HepG2 (cell line): ENCODE results near the gene PRKAR2B. TPM values are rescaled to one million over a fixed set of nuclear protein-coding genes. Genes with fewer than 3 reads are reported as not detected.

Source experiments
- ATAC-seq: fragments of 200-7000 bp; cut with Tn5 transposase; 3 replicates; pipeline ENCODE4 v1.9.1; 2020; ENCODE audit warnings: mild to moderate bottlenecking, moderate library complexity
- BruUV-seq: library from RNA; stranded (reverse); fragments of 400-500 nt; replicated peaks from 2 replicates; lab custom pipeline; 2021; lab: Mats Ljungman, UMichigan
- CTCF ChIA-PET: fragments of 300-600 bp; formaldehyde crosslinking; extraction: SDS; loops from one replicate; lab custom pipeline; 2021; ENCODE audit warnings: low total read pairs, inconsistent platforms, low intra/inter-chr PET ratio; lab: Yijun Ruan, JAX
- POLR2A ChIA-PET: fragments of 350-600 bp; sonication (Branson Sonifier 250); formaldehyde crosslinking; loops from one replicate; lab custom pipeline; 2020; ENCODE audit warnings: antibody characterized with exemption, inconsistent platforms; lab: Yijun Ruan, JAX
- DNase-seq: peaks from one replicate; pipeline ENCODE4 v3.0.0-alpha.2; 2015; ENCODE audit warnings: low spot score
- FAIRE-seq: peaks from 3 replicates; lab custom pipeline; 2011; peaks lifted over from hg19 to GRCh38; lab: Jason Lieb, UNC
- H2AFZ ChIP-seq: one replicate; pipeline ENCODE4 v1.6.1; 2011; ENCODE audit warnings: low read length, inconsistent platforms
- H3K27ac ChIP-seq: fragments of 300-600 bp; 3 replicates; pipeline ENCODE4 v1.8.0; 2011; ENCODE audit warnings: mixed run types, mild to moderate bottlenecking, mixed read lengths, low read length, inconsistent platforms; ENCODE audit not compliant: insufficient read depth; ENCODE audit errors: extremely low read length
- H3K27me3 ChIP-seq, 2 experiments: fragments of 200-600 bp in 1 of 2; 2 replicates in 1 of 2; 3 replicates in 1 of 2; pipeline versions ENCODE4 v1.6.0 to v1.8.0; 2011; ENCODE audit warnings: low read length in 2 of 2, mild to moderate bottlenecking in 2 of 2, moderate library complexity in 2 of 2, inconsistent platforms in 1 of 2; ENCODE audit not compliant: insufficient read depth in 2 of 2, control insufficient read depth in 1 of 2
- H3K36me3 ChIP-seq, 2 experiments: fragments of 200-600 bp in 1 of 2; replicated peaks in 1 of 2; 2 replicates in 1 of 2; 3 replicates in 1 of 2; pipeline versions ENCODE4 v1.5.1 to v1.8.0; 2011; ENCODE audit warnings: low read length in 2 of 2, inconsistent platforms in 1 of 2; ENCODE audit not compliant: insufficient read depth in 2 of 2, control insufficient read depth in 1 of 2
- H3K4me1 ChIP-seq: 2 replicates; pipeline ENCODE4 v1.5.1; 2012; ENCODE audit warnings: low read length, inconsistent platforms; ENCODE audit not compliant: insufficient read depth
- H3K4me2 ChIP-seq: 2 replicates; pipeline ENCODE4 v1.6.0; 2011; ENCODE audit warnings: low read depth, low read length, inconsistent platforms
- H3K4me3 ChIP-seq, 3 experiments: fragments of 200-600 bp in 1 of 3; sonication (generic), shearing (Covaris generic) in 1 of 3; replicated peaks in 1 of 3; 2 replicates each; pipeline ENCODE4 v1.5.1; 2011 to 2016; ENCODE audit warnings: low read length in 3 of 3, inconsistent platforms in 2 of 3, low read depth in 2 of 3, mild to moderate bottlenecking in 2 of 3, control low read depth in 1 of 3, mixed read lengths in 1 of 3; ENCODE audit not compliant: insufficient read depth in 1 of 3
- H3K79me2 ChIP-seq: one replicate; pipeline ENCODE4 v1.6.1; 2011; ENCODE audit warnings: low read length, inconsistent platforms; ENCODE audit not compliant: insufficient read depth
- H3K9ac ChIP-seq: 2 replicates; pipeline ENCODE4 v1.6.0; 2011; ENCODE audit warnings: mild to moderate bottlenecking, low read depth, low read length, inconsistent platforms; ENCODE audit not compliant: insufficient read depth
- H3K9me3 ChIP-seq: 2 replicates; pipeline ENCODE4 v1.5.1; 2012; ENCODE audit warnings: mild to moderate bottlenecking, low read length
- H4K20me1 ChIP-seq: 2 replicates; pipeline ENCODE4 v1.6.0; 2011; ENCODE audit warnings: inconsistent platforms, mild to moderate bottlenecking, low read length, moderate library complexity; ENCODE audit not compliant: insufficient read depth
- HES4 ChIP-seq: sonication (generic); formaldehyde crosslinking; IDR thresholded peaks from 2 replicates; pipeline ENCODE4 v1.9.0; 2021; ENCODE audit warnings: mild to moderate bottlenecking, missing genetic modification reagents, borderline replicate concordance
- MIER3 ChIP-seq: IDR thresholded peaks from 2 replicates; pipeline ENCODE4 v1.6.1; 2016; ENCODE audit warnings: missing compliant biosample characterization, borderline replicate concordance
- NCOA1 ChIP-seq: sonication (generic); formaldehyde crosslinking; IDR thresholded peaks from 2 replicates; pipeline ENCODE4 v1.9.0; 2021; ENCODE audit warnings: missing genetic modification reagents
- ONECUT2 ChIP-seq: sonication (generic); formaldehyde crosslinking; IDR thresholded peaks from 2 replicates; pipeline ENCODE4 v1.4.0; 2020; ENCODE audit warnings: missing genetic modification reagents
- RFX5 ChIP-seq: IDR thresholded peaks from 2 replicates; pipeline ENCODE4 v1.6.1; 2011; ENCODE audit warnings: low read depth, low read length, improper control_type of control experiment
- SYNCRIP ChIP-seq: fragments of 200-400 bp; formaldehyde crosslinking; IDR thresholded peaks from 2 replicates; pipeline ENCODE4 v1.6.1; 2018; ENCODE audit warnings: mild to moderate bottlenecking, low read depth, low read length; ENCODE audit not compliant: insufficient read depth
- YY1 ChIP-seq: IDR thresholded peaks from 2 replicates; pipeline ENCODE4 v1.6.1; 2011; ENCODE audit warnings: low read length, low read depth, moderate library complexity, mild to moderate bottlenecking; ENCODE audit not compliant: insufficient read depth, insufficient replicate concordance
- ZNF24 ChIP-seq: fragments of 450-650 bp; IDR thresholded peaks from 2 replicates; pipeline ENCODE4 v1.6.1; 2017; ENCODE audit warnings: antibody characterized with exemption, mild to moderate bottlenecking
- ZNF460 ChIP-seq: sonication (generic); formaldehyde crosslinking; IDR thresholded peaks from 2 replicates; pipeline ENCODE4 v1.5.1; 2020; ENCODE audit warnings: missing genetic modification reagents, mild to moderate bottlenecking, borderline replicate concordance
- ZNF484 ChIP-seq: sonication (generic); formaldehyde crosslinking; IDR thresholded peaks from 2 replicates; pipeline ENCODE4 v1.5.1; 2020; ENCODE audit warnings: mild to moderate bottlenecking, low read depth, missing genetic modification reagents, borderline replicate concordance
- ZNF549 ChIP-seq: sonication (generic); formaldehyde crosslinking; IDR thresholded peaks from 2 replicates; pipeline ENCODE4 v1.5.0; 2020; ENCODE audit warnings: missing genetic modification reagents
- ZNF672 ChIP-seq: sonication (generic); formaldehyde crosslinking; IDR thresholded peaks from 2 replicates; pipeline ENCODE4 v1.8.1; 2022; ENCODE audit warnings: missing genetic modification reagents
- WGBS: methylation state at CpG from one replicate; pipeline ENCODE4 v1.1.6; 2017; ENCODE audit warnings: low lambda C conversion rate; 5-methylcytosine and 5-hydroxymethylcytosine counted together
- in situ Hi-C: cut with HindIII; loops from 2 replicates; pipeline ENCODE4 v1.10.0; 2017; ENCODE audit warnings: low pct_unique_long_range_greater_than_20kb; ENCODE audit not compliant: extremely low pct_ligation_motif_present
- intact Hi-C: fragments of 100-400 bp; cut with micrococcal nuclease; formaldehyde crosslinking; loops from one replicate; pipeline ENCODE4 v1.10.0; 2022; ENCODE audit not compliant: unreplicated experiment
- polyA plus RNA-seq, 8 experiments: library from polyadenylated mRNA; depleted of rRNA in 3 of 8; stranded (reverse) in 7 of 8; unstranded in 1 of 8; fragments of >200 nt; fragmentation: Illumina TruSeq in 4 of 8; extraction: Trizol in 4 of 8; gene quantifications; 2 replicates each; pipeline versions ENCODE4 v1.2.1 to v1.2.3, GENCODE V29; 2011 to 2016; ENCODE audit warnings: low read depth in 4 of 8, missing spikeins in 1 of 8, mixed read lengths in 1 of 8; ENCODE audit not compliant: insufficient read depth in 1 of 8
- total RNA-seq, 5 experiments: library from RNA; depleted of rRNA; stranded (reverse); fragments of >200 nt; fragmentation: Illumina TruSeq; extraction: Trizol; gene quantifications; 2 replicates each; pipeline ENCODE4 v1.2.3, GENCODE V29; 2016; ENCODE audit warnings: low read depth in 1 of 5
- TF ChIP-seq, protein P1 (sequence below): sonication (generic); formaldehyde crosslinking; IDR thresholded peaks from 2 replicates; pipeline ENCODE4 v1.4.0; 2020; ENCODE audit warnings: mild to moderate bottlenecking, missing genetic modification reagents
- TF ChIP-seq, protein P2 (sequence below): conservative IDR thresholded peaks from 2 replicates; pipeline ENCODE4 v1.6.1; 2018; ENCODE audit warnings: missing genetic modification reagents

PRKAR2B gene
- total and polyA plus RNA-seq, 2 of the 13 experiments (the other 11 are each of a cell fraction or from before 2014, with no cell fraction given), result not detected

DNA sequence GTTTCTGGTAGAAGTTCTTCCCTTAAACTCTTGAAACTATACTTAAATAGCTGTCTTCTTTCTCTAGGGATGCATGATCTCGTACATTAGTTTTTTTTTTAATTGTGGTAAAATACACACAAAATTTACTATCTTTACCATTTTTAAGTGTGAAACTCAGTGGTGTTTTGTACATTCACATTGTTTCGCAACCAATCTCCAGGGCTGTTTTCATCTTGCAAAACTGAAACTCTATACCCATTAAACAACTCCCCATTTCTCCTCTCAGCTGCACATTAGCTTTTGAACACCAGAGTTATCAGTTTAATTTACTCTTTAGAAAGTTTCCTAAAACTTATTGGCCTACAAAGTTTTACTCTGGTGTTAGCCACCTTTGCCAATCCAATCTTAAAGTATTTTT, 45.5 kb upstream of the PRKAR2B start:
- POLR2A ChIA-PET, result no interaction called here
- H3K27ac ChIP-seq, result no peak overlapping the region
- WGBS, result 6% methylated on average over 2 of the region's 2 CpGs
- FAIRE-seq (no peak), DNase-seq (no peak), ATAC-seq (no peak)
- H4K20me1 ChIP-seq, result no peaks in the 10 kb centered on the region
- H2AFZ ChIP-seq, result no peak overlapping the region
- no peak for TF ChIP-seq ZNF484 (CRISPR knock-in tag)
- no peaks in the 10 kb centered on the region for H3K4me1 ChIP-seq
- no peaks in the 10 kb centered on the region for H3K27me3 ChIP-seq
- intact Hi-C loops (no loop called here), in situ Hi-C loops (no loop called here)
- H3K79me2 ChIP-seq, result no peaks in the 10 kb centered on the region
- no peak overlapping the region for H3K9ac ChIP-seq
- BruUV-seq, result no TSS peak
- H3K9me3 ChIP-seq, result no peaks in the 10 kb centered on the region
- no peak overlapping the region for H3K4me3 ChIP-seq
- CTCF ChIA-PET, result no interaction called here
- H3K36me3 ChIP-seq, result no peaks in the 10 kb centered on the region
- no peak overlapping the region for H3K4me2 ChIP-seq

DNA sequence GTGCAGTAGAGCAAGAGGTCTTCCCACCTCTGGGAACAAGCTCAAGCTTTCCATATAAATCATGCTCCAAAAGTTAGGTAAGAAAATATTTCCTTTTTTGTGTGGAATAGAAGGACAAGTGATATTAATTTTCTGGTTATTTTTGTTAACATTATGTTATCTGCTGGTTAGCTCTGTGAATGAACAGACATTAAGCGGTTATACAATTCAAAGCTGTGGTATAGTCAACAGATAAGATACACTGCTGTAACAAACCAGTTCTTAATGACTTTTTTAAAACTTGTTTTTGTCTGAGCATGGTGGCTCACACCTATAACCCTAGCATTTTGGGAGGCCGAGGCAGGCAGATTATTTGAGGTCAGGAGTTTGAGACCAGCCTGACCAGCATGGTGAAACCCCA, 43.0 kb upstream of the PRKAR2B start:
- ChIA-PET POLR2A (no interaction called here), CTCF (no interaction called here)
- ATAC-seq (no peak), DNase-seq (no peak), FAIRE-seq (no peak)
- Histone ChIP-seq H3K4me1 (no peaks in the 10 kb centered on the region), H3K27me3 (no peaks in the 10 kb centered on the region), H2AFZ (no peak overlapping the region), H3K9ac (no peak overlapping the region), H3K79me2 (no peaks in the 10 kb centered on the region), H3K4me2 (no peak overlapping the region), H3K9me3 (no peaks in the 10 kb centered on the region), H3K4me3 (no peak overlapping the region), H4K20me1 (no peaks in the 10 kb centered on the region), H3K36me3 (no peaks in the 10 kb centered on the region), H3K27ac (no peak overlapping the region)
- intact Hi-C loops (no loop called here), in situ Hi-C loops (no loop called here)
- BruUV-seq, result no TSS peak
- WGBS, result 27% methylated on average over 2 of the region's 2 CpGs
- no peak for TF ChIP-seq YY1
- TF ChIP-seq ZNF672 (CRISPR knock-in tag), result no peak
- TF ChIP-seq, protein P1, sequence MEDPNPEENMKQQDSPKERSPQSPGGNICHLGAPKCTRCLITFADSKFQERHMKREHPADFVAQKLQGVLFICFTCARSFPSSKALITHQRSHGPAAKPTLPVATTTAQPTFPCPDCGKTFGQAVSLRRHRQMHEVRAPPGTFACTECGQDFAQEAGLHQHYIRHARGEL (CRISPR knock-in tag), result no peak
- TF ChIP-seq ZNF460 (CRISPR knock-in tag), result no peak
- no peak for TF ChIP-seq ZNF549 (CRISPR knock-in tag)
- TF ChIP-seq, protein P2, sequence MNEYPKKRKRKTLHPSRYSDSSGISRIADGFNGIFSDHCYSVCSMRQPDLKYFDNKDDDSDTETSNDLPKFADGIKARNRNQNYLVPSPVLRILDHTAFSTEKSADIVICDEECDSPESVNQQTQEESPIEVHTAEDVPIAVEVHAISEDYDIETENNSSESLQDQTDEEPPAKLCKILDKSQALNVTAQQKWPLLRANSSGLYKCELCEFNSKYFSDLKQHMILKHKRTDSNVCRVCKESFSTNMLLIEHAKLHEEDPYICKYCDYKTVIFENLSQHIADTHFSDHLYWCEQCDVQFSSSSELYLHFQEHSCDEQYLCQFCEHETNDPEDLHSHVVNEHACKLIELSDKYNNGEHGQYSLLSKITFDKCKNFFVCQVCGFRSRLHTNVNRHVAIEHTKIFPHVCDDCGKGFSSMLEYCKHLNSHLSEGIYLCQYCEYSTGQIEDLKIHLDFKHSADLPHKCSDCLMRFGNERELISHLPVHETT (CRISPR knock-in tag), result no peak
- no peak for TF ChIP-seq NCOA1 (CRISPR knock-in tag)
- no peak for TF ChIP-seq HES4 (CRISPR knock-in tag)
- no peak for TF ChIP-seq MIER3
- TF ChIP-seq RFX5, result no peak
- TF ChIP-seq ZNF24, result no peak
- TF ChIP-seq ONECUT2, result no peak
- no peak for TF ChIP-seq SYNCRIP
